Loucy (cell line): ENCODE results near the gene GRID2.
"Not testable (repeated sequence)": the region's sequence is repeated elsewhere in the genome, so short reads cannot be mapped to it uniquely, and the experiment has no call there.

Experiments used
- H2AFZ ChIP-seq: fragments of 200-600 bp; sonication (generic); 2 replicates; pipeline ENCODE4 v1.6.0; 2016; ENCODE audit warnings: antibody characterized with exemption, mild to moderate bottlenecking, low read length, moderate library complexity
- H3F3A ChIP-seq: fragments of 200-600 bp; 2 replicates; pipeline ENCODE4 v1.6.0; 2016; ENCODE audit warnings: antibody characterized with exemption, low read depth, mild to moderate bottlenecking
- H3K27me3 ChIP-seq: fragments of 200-600 bp; sonication (generic); 2 replicates; pipeline ENCODE4 v1.6.1; 2014; ENCODE audit warnings: low read length, mild to moderate bottlenecking; ENCODE audit not compliant: insufficient read depth, poor library complexity, severe bottlenecking
- H3K36me3 ChIP-seq: fragments of 200-600 bp; sonication (generic); 2 replicates; pipeline ENCODE4 v1.6.1; 2016; ENCODE audit warnings: low read length; ENCODE audit not compliant: insufficient read depth
- H3K4me1 ChIP-seq: fragments of 200-600 bp; sonication (generic); 2 replicates; pipeline ENCODE4 v1.5.1; 2014; ENCODE audit warnings: low read length, mild to moderate bottlenecking; ENCODE audit not compliant: insufficient read depth, poor library complexity, severe bottlenecking
- H3K4me2 ChIP-seq: fragments of 200-600 bp; sonication (generic); 2 replicates; pipeline ENCODE4 v1.6.0; 2014; ENCODE audit warnings: antibody characterized with exemption, low read length, low read depth, mild to moderate bottlenecking; ENCODE audit not compliant: poor library complexity, severe bottlenecking
- H3K4me3 ChIP-seq: fragments of 200-600 bp; sonication (generic); 2 replicates; pipeline ENCODE4 v1.5.1; 2014; ENCODE audit warnings: low read length, mild to moderate bottlenecking, mixed read lengths; ENCODE audit not compliant: poor library complexity, severe bottlenecking
- H3K79me2 ChIP-seq: fragments of 200-600 bp; sonication (generic); 2 replicates; pipeline ENCODE4 v1.6.1; 2014; ENCODE audit warnings: low read length; ENCODE audit not compliant: insufficient read depth
- H3K9ac ChIP-seq: fragments of 200-600 bp; sonication (generic); 2 replicates; pipeline ENCODE4 v1.6.0; 2014; ENCODE audit warnings: mild to moderate bottlenecking, low read depth, low read length, moderate library complexity; ENCODE audit not compliant: poor library complexity, severe bottlenecking
- H3K9me2 ChIP-seq: fragments of 200-600 bp; sonication (generic); replicated peaks from 2 replicates; pipeline ENCODE4 v1.6.1; 2016; ENCODE audit warnings: low read depth, low read length, mixed read lengths
- H3K9me3 ChIP-seq: fragments of 200-600 bp; sonication (generic); 2 replicates; pipeline ENCODE4 v1.6.1; 2014; ENCODE audit warnings: mild to moderate bottlenecking, antibody characterized with exemption, low read length, low read depth; ENCODE audit not compliant: insufficient read depth
- H4K20me1 ChIP-seq: fragments of 200-600 bp; sonication (generic); 2 replicates; pipeline ENCODE4 v1.6.0; 2014; ENCODE audit warnings: antibody characterized with exemption, low read length, mild to moderate bottlenecking; ENCODE audit not compliant: insufficient read depth, poor library complexity, severe bottlenecking
- CTCF ChIP-seq: fragments of 200-600 bp; sonication (generic); conservative IDR thresholded peaks from 2 replicates; pipeline ENCODE4 v1.5.1; 2014; ENCODE audit warnings: mild to moderate bottlenecking, antibody characterized with exemption, low read length
- EZH2phosphoT487 ChIP-seq: fragments of 200-600 bp; IDR thresholded peaks from 2 replicates; pipeline ENCODE4 v1.6.1; 2018; ENCODE audit warnings: antibody characterized with exemption, mild to moderate bottlenecking, moderate library complexity, borderline replicate concordance

Gene GRID2

GRCh38 chr4:92266521-92266920, 37.2 kb upstream of the GRID2 start:
- TF ChIP-seq EZH2phosphoT487 (no peak), CTCF (no peak)
- Histone ChIP-seq H3K4me3 (no peak overlapping the region), H3F3A (no peaks in the 10 kb centered on the region), H3K4me2 (no peak overlapping the region), H3K9me3 (no peaks in the 10 kb centered on the region), H2AFZ (no peak overlapping the region), H3K79me2 (no peaks in the 10 kb centered on the region), H3K9me2 (no peaks in the 10 kb centered on the region), H3K9ac (no peak overlapping the region), H3K27me3 (no peaks in the 10 kb centered on the region), H4K20me1 (no peaks in the 10 kb centered on the region), H3K36me3 (no peaks in the 10 kb centered on the region), H3K4me1 (no peaks in the 10 kb centered on the region)

- Histone ChIP-seq H4K20me1 (no peaks in the 10 kb centered on the region), H3K36me3 (no peaks in the 10 kb centered on the region), H3K4me1 (no peaks in the 10 kb centered on the region), H3K9me2 (no peaks in the 10 kb centered on the region), H3K9ac (no peak overlapping the region), H3K4me2 (no peak overlapping the region), H3F3A (no peaks in the 10 kb centered on the region), H2AFZ (no peak overlapping the region), H3K27me3 (no peaks in the 10 kb centered on the region), H3K4me3 (no peak overlapping the region), H3K9me3 (no peaks in the 10 kb centered on the region), H3K79me2 (no peaks in the 10 kb centered on the region)
- TF ChIP-seq CTCF (no peak), EZH2phosphoT487 (no peak)
Observed at GRCh38 chr4:92268642-92269041, 35.1 kb upstream of the GRID2 start.

GRCh38 chr4:92270908-92271307, 32.9 kb upstream of the GRID2 start:
- Histone ChIP-seq H3K4me3 (no peak overlapping the region), H4K20me1 (no peaks in the 10 kb centered on the region), H3K79me2 (no peaks in the 10 kb centered on the region), H2AFZ (no peak overlapping the region), H3K9ac (no peak overlapping the region), H3K9me2 (no peaks in the 10 kb centered on the region), H3K4me1 (no peaks in the 10 kb centered on the region), H3K4me2 (no peak overlapping the region), H3K27me3 (no peaks in the 10 kb centered on the region), H3K36me3 (no peaks in the 10 kb centered on the region), H3K9me3 (no peaks in the 10 kb centered on the region), H3F3A (no peaks in the 10 kb centered on the region)
- TF ChIP-seq EZH2phosphoT487: no peak
- TF ChIP-seq CTCF: no peak

GRCh38 chr4:92271551-92271950, 32.2 kb upstream of the GRID2 start:
- not testable (repeated sequence) for H3K9me2 ChIP-seq, H3K27me3 ChIP-seq, H4K20me1 ChIP-seq, H3K4me1 ChIP-seq, H3K9ac ChIP-seq, H2AFZ ChIP-seq, H3K4me2 ChIP-seq, H3F3A ChIP-seq, H3K9me3 ChIP-seq, H3K4me3 ChIP-seq, H3K36me3 ChIP-seq, H3K79me2 ChIP-seq

- not testable (repeated sequence) for H3K27me3 ChIP-seq, H3K4me1 ChIP-seq, H4K20me1 ChIP-seq, H3K36me3 ChIP-seq, H3K9me3 ChIP-seq, H3K4me3 ChIP-seq, H3F3A ChIP-seq, H3K4me2 ChIP-seq, H3K9ac ChIP-seq, H3K79me2 ChIP-seq, H2AFZ ChIP-seq, H3K9me2 ChIP-seq
Observed at GRCh38 chr4:92277057-92277881, 26.5 kb upstream of the GRID2 start.
